MM.1S (cell line): Measurements from ENCODE around the gene PDGFRB.

ENCODE experiments used
- DNase-seq: peaks from one replicate; pipeline ENCODE4 v3.0.0-alpha.2; 2015
- H2AFZ ChIP-seq: fragments of 300-600 bp; sonication (generic); 2 replicates; pipeline ENCODE4 v1.6.0; 2016; ENCODE audit warnings: antibody characterized with exemption, low read length
- H3F3A ChIP-seq: fragments of 300-600 bp; sonication (generic); 2 replicates; pipeline ENCODE4 v1.6.1; 2016; ENCODE audit warnings: mild to moderate bottlenecking, antibody characterized with exemption, low read length, moderate library complexity, mixed read lengths; ENCODE audit not compliant: insufficient read depth
- H3K27ac ChIP-seq: fragments of 300-600 bp; sonication (generic); 2 replicates; pipeline ENCODE4 v1.5.1; 2016; ENCODE audit warnings: mild to moderate bottlenecking, low read length
- H3K27me3 ChIP-seq: fragments of 300-600 bp; sonication (generic); replicated peaks from 2 replicates; pipeline ENCODE4 v1.6.0; 2016; ENCODE audit warnings: low read length; ENCODE audit not compliant: insufficient read depth
- H3K36me3 ChIP-seq: fragments of 300-600 bp; sonication (generic); replicated peaks from 2 replicates; pipeline ENCODE4 v1.6.1; 2016; ENCODE audit warnings: mild to moderate bottlenecking, low read length, mixed read lengths; ENCODE audit not compliant: insufficient read depth
- H3K4me1 ChIP-seq: fragments of 300-600 bp; sonication (generic); 2 replicates; pipeline ENCODE4 v1.6.1; 2016; ENCODE audit warnings: low read length, mixed read lengths
- H3K4me2 ChIP-seq: fragments of 300-600 bp; sonication (generic); 2 replicates; pipeline ENCODE4 v1.6.0; 2016; ENCODE audit warnings: low read depth, low read length
- H3K4me3 ChIP-seq: fragments of 300-600 bp; sonication (generic); 2 replicates; pipeline ENCODE4 v1.5.1; 2016; ENCODE audit warnings: low read length, mixed read lengths
- H3K79me2 ChIP-seq: fragments of 300-600 bp; sonication (generic); 2 replicates; pipeline ENCODE4 v1.6.1; 2016; ENCODE audit warnings: mixed run types, low read length, mixed read lengths
- H3K9ac ChIP-seq: fragments of 300-600 bp; sonication (generic); 2 replicates; pipeline ENCODE4 v1.6.1; 2016; ENCODE audit warnings: low read length, mixed read lengths
- H3K9me2 ChIP-seq: fragments of 300-600 bp; sonication (generic); replicated peaks from 2 replicates; pipeline ENCODE4 v1.6.1; 2016; ENCODE audit warnings: mild to moderate bottlenecking, low read length, mixed read lengths; ENCODE audit not compliant: insufficient read depth
- H3K9me3 ChIP-seq: fragments of 300-600 bp; sonication (generic); replicated peaks from 2 replicates; pipeline ENCODE4 v1.6.1; 2016; ENCODE audit warnings: mild to moderate bottlenecking, low read length, mixed read lengths; ENCODE audit not compliant: insufficient read depth
- H4K20me1 ChIP-seq: fragments of 300-600 bp; sonication (generic); 2 replicates; pipeline ENCODE4 v1.6.1; 2016; ENCODE audit warnings: mild to moderate bottlenecking, low read length, moderate library complexity, mixed read lengths; ENCODE audit not compliant: insufficient read depth
- CTCF ChIP-seq: fragments of 300-600 bp; sonication (generic); IDR thresholded peaks from 2 replicates; pipeline ENCODE4 v1.5.1; 2016; ENCODE audit warnings: antibody characterized with exemption, low read length, mixed read lengths
- EZH2 ChIP-seq: fragments of 300-600 bp; sonication (generic); optimal IDR thresholded peaks from 2 replicates; pipeline ENCODE3; 2017; ENCODE audit warnings: low read depth, mild to moderate bottlenecking, antibody characterized with exemption, low read length, mixed read lengths
- EZH2phosphoT487 ChIP-seq: fragments of 300-600 bp; sonication (generic); IDR thresholded peaks from 2 replicates; pipeline ENCODE4 v1.6.1; 2018; ENCODE audit warnings: antibody characterized with exemption, low read length

The PDGFRB gene

GRCh38 chr5:150161242-150162141, 5.8 kb upstream of the PDGFRB start:
- peak; percentile 86 for TF ChIP-seq CTCF
- no peak for TF ChIP-seq EZH2phosphoT487
- no peak overlapping the region; the same call in 1 of the 2 replicates for H3K9ac ChIP-seq
- H3K27ac ChIP-seq: no peak overlapping the region

GRCh38 chr5:150160448-150161081, 4.9 kb upstream of the PDGFRB start:
- no peaks in the 10 kb centered on the region for H3K9me3 ChIP-seq
- H2AFZ ChIP-seq: no peak overlapping the region
- H3K36me3 ChIP-seq: no peaks in the 10 kb centered on the region
- no peak for DNase-seq
- no peak for TF ChIP-seq CTCF
- TF ChIP-seq EZH2: no peak
- TF ChIP-seq EZH2phosphoT487: no peak
- no peaks in the 10 kb centered on the region for H3K4me1 ChIP-seq
- no peak overlapping the region for H3K4me2 ChIP-seq
- no peaks in the 10 kb centered on the region for H3F3A ChIP-seq
- H3K9me2 ChIP-seq: no peaks in the 10 kb centered on the region
- H3K27ac ChIP-seq: no peak overlapping the region
- H3K4me3 ChIP-seq: no peak overlapping the region
- H3K79me2 ChIP-seq: no peaks in the 10 kb centered on the region
- no peaks in the 10 kb centered on the region; the same call in 1 of the 2 replicates for H3K27me3 ChIP-seq
- H3K9ac ChIP-seq: no peak overlapping the region
- no peaks in the 10 kb centered on the region for H4K20me1 ChIP-seq

More at GRCh38 chr5:150161242-150162141, 5.8 kb upstream of the PDGFRB start:
- peak overlapping the region; percentile 91 for H3K4me2 ChIP-seq
- H3K4me1 ChIP-seq: no peaks in the 10 kb centered on the region
- H3K79me2 ChIP-seq: no peaks in the 10 kb centered on the region
- H2AFZ ChIP-seq: peak overlapping the region; percentile 95
- H4K20me1 ChIP-seq: no peaks in the 10 kb centered on the region
- no peaks in the 10 kb centered on the region for H3K36me3 ChIP-seq
- H3K27me3 ChIP-seq: no peaks in the 10 kb centered on the region; the same call in 1 of the 2 replicates
- DNase-seq: peak; percentile 72
- peak overlapping the region; percentile 55 for H3K4me3 ChIP-seq
- H3K9me2 ChIP-seq: no peaks in the 10 kb centered on the region
- no peaks in the 10 kb centered on the region for H3K9me3 ChIP-seq
- no peaks in the 10 kb centered on the region for H3F3A ChIP-seq

GRCh38 chr5:150159741-150160179, 4.1 kb upstream of the PDGFRB start:
- no peaks in the 10 kb centered on the region for H3K36me3 ChIP-seq
- DNase-seq: no peak
- H3K79me2 ChIP-seq: no peaks in the 10 kb centered on the region
- H3K4me3 ChIP-seq: no peak overlapping the region
- H3K9ac ChIP-seq: no peak overlapping the region
- TF ChIP-seq CTCF: no peak
- no peak for TF ChIP-seq EZH2
- no peak for TF ChIP-seq EZH2phosphoT487
- no peaks in the 10 kb centered on the region for H3K9me3 ChIP-seq
- H3K4me1 ChIP-seq: no peaks in the 10 kb centered on the region
- no peaks in the 10 kb centered on the region for H3F3A ChIP-seq
- H3K9me2 ChIP-seq: no peaks in the 10 kb centered on the region
- no peaks in the 10 kb centered on the region for H4K20me1 ChIP-seq
- H3K27me3 ChIP-seq: no peaks in the 10 kb centered on the region
- H2AFZ ChIP-seq: no peak overlapping the region
- no peak overlapping the region for H3K4me2 ChIP-seq
- H3K27ac ChIP-seq: no peak overlapping the region
